H1 (cell line): Measurements from ENCODE around the gene SCARF1. TPM values are rescaled to one million over a fixed set of nuclear protein-coding genes. Genes with fewer than 3 reads are reported as not detected.

ENCODE experiments used
- CTCF ChIA-PET: fragments of 300-600 bp; sonication (Branson Sonifier 250); formaldehyde crosslinking; loops from one replicate; lab custom pipeline; 2021; ENCODE audit not compliant: partially characterized antibody; lab: Charles Lee
- POLR2A ChIA-PET: fragments of 300-600 bp; sonication (Branson Sonifier 250); formaldehyde crosslinking; loops from one replicate; lab custom pipeline; 2021; ENCODE audit warnings: inconsistent platforms; ENCODE audit not compliant: partially characterized antibody; lab: Charles Lee
- DNase-seq, 2 experiments: peaks; one replicate each; pipeline versions ENCODE4 v3.0.0 to v3.0.0-alpha.2; 2010 to 2022; ENCODE audit warnings: low spot score in 2 of 2, low read depth in 1 of 2, mixed read lengths in 1 of 2
- FAIRE-seq: peaks from 2 replicates; lab custom pipeline; 2011; peaks lifted over from hg19 to GRCh38; lab: Jason Lieb, UNC
- H2AFZ ChIP-seq: 2 replicates; pipeline ENCODE4 v1.8.1; 2012; ENCODE audit warnings: low read length, inconsistent platforms
- H2AK5ac ChIP-seq: 2 replicates; pipeline ENCODE4 v1.6.1; 2013; ENCODE audit warnings: low read depth, low read length
- H2BK120ac ChIP-seq: replicated peaks from 2 replicates; pipeline ENCODE3; 2013; ENCODE audit warnings: low read depth, low read length, inconsistent platforms
- H2BK12ac ChIP-seq: 2 replicates; pipeline ENCODE4 v1.6.1; 2013; ENCODE audit warnings: low read depth, low read length
- H2BK15ac ChIP-seq: 2 replicates; pipeline ENCODE4 v1.6.1; 2013; ENCODE audit warnings: low read length
- H2BK20ac ChIP-seq: 2 replicates; pipeline ENCODE4 v1.6.1; 2013; ENCODE audit warnings: low read length
- H2BK5ac ChIP-seq: 2 replicates; pipeline ENCODE4 v1.6.1; 2013; ENCODE audit warnings: low read depth, low read length
- H3K14ac ChIP-seq: 2 replicates; pipeline ENCODE4 v1.6.1; 2013; ENCODE audit warnings: inconsistent platforms; ENCODE audit not compliant: insufficient read length
- H3K18ac ChIP-seq: 2 replicates; pipeline ENCODE4 v1.6.1; 2013; ENCODE audit warnings: low read length; ENCODE audit errors: extremely low read depth
- H3K23ac ChIP-seq: 2 replicates; pipeline ENCODE4 v1.6.1; 2013; ENCODE audit warnings: inconsistent platforms; ENCODE audit not compliant: insufficient read length
- H3K23me2 ChIP-seq: 2 replicates; pipeline ENCODE4 v1.6.1; 2013; ENCODE audit warnings: low read depth, low read length
- H3K27ac ChIP-seq: 2 replicates; pipeline ENCODE4 v1.6.1; 2011; ENCODE audit warnings: low read depth, low read length, inconsistent platforms
- H3K27me3 ChIP-seq, 4 experiments: replicated peaks in 1 of 4; 1 replicate in 1 of 4; 2 replicates in 3 of 4; pipeline versions ENCODE4 v1.6.1 to v1.8.1; 2011 to 2013; ENCODE audit warnings: low read length in 3 of 4, mild to moderate bottlenecking in 3 of 4, inconsistent platforms in 2 of 4, mixed read lengths in 2 of 4, moderate library complexity in 1 of 4; ENCODE audit not compliant: control insufficient read depth in 3 of 4, insufficient read depth in 3 of 4; ENCODE audit errors: extremely low read depth in 1 of 4
- H3K36me3 ChIP-seq, 4 experiments: 2 replicates each; pipeline versions ENCODE4 v1.6.1 to v1.8.1; 2011 to 2013; ENCODE audit warnings: mild to moderate bottlenecking in 4 of 4, low read length in 3 of 4, moderate library complexity in 2 of 4, control low read depth in 1 of 4, inconsistent platforms in 1 of 4; ENCODE audit not compliant: insufficient read depth in 4 of 4, control insufficient read depth in 2 of 4
- H3K4ac ChIP-seq: replicated peaks from 2 replicates; pipeline ENCODE3; 2013; ENCODE audit warnings: low read length, low read depth, mixed read lengths, inconsistent platforms; ENCODE audit not compliant: insufficient read length
- H3K4me1 ChIP-seq, 4 experiments: replicated peaks in 1 of 4; 1 replicate in 1 of 4; 2 replicates in 3 of 4; pipeline versions ENCODE4 v1.6.1 to v1.8.1; 2011 to 2013; ENCODE audit warnings: low read length in 3 of 4, inconsistent platforms in 2 of 4, mixed read lengths in 1 of 4; ENCODE audit not compliant: insufficient read depth in 4 of 4, control insufficient read depth in 3 of 4
- H3K4me2 ChIP-seq, 2 experiments: 2 replicates each; pipeline versions ENCODE4 v1.6.1 to v1.8.1; 2011 to 2013; ENCODE audit warnings: low read depth in 2 of 2, low read length in 2 of 2, control low read depth in 1 of 2, inconsistent platforms in 1 of 2, mild to moderate bottlenecking in 1 of 2; ENCODE audit not compliant: insufficient read depth in 1 of 2
- H3K4me3 ChIP-seq, 4 experiments: fragments of 200-600, 300-600 bp in 1 of 4; sonication (generic), shearing (Covaris generic), sonication (Bioruptor Twin) in 1 of 4; 2 replicates each; pipeline versions ENCODE4 v1.5.1 to v1.8.1; 2011 to 2016; ENCODE audit warnings: low read length in 4 of 4, low read depth in 3 of 4, control low read depth in 2 of 4, inconsistent platforms in 2 of 4, mild to moderate bottlenecking in 2 of 4, mixed read lengths in 1 of 4, moderate library complexity in 1 of 4; ENCODE audit not compliant: insufficient read depth in 2 of 4; ENCODE audit errors: extremely low read depth in 1 of 4
- H3K56ac ChIP-seq: replicated peaks from 2 replicates; pipeline ENCODE3; 2013; ENCODE audit warnings: low read depth, mild to moderate bottlenecking, mixed read lengths, low read length, inconsistent platforms; ENCODE audit not compliant: insufficient read length
- H3K79me1 ChIP-seq: 2 replicates; pipeline ENCODE4 v1.6.1; 2013; ENCODE audit warnings: low read depth, low read length, control low read depth
- H3K79me2 ChIP-seq, 2 experiments: 2 replicates each; pipeline versions ENCODE4 v1.6.1 to v1.8.1; 2012 to 2013; ENCODE audit warnings: low read length in 2 of 2, mild to moderate bottlenecking in 2 of 2, inconsistent platforms in 1 of 2; ENCODE audit not compliant: insufficient read depth in 2 of 2, control insufficient read depth in 1 of 2
- H3K9ac ChIP-seq, 4 experiments: replicated peaks in 1 of 4; 1 replicate in 1 of 4; 2 replicates in 3 of 4; pipeline versions ENCODE4 v1.6.1 to v1.8.1; 2011 to 2013; ENCODE audit warnings: low read depth in 3 of 4, low read length in 3 of 4, control low read depth in 2 of 4, mild to moderate bottlenecking in 2 of 4, moderate library complexity in 2 of 4, inconsistent platforms in 1 of 4; ENCODE audit errors: extremely low read depth in 1 of 4
- H3K9me3 ChIP-seq, 2 experiments: 2 replicates each; pipeline versions ENCODE4 v1.6.1 to v1.8.1; 2012 to 2013; ENCODE audit warnings: mild to moderate bottlenecking in 2 of 2, moderate library complexity in 2 of 2, control low read depth in 1 of 2, inconsistent platforms in 1 of 2, low read depth in 1 of 2, low read length in 1 of 2, mixed read lengths in 1 of 2; ENCODE audit not compliant: insufficient read depth in 2 of 2
- H4K20me1 ChIP-seq, 2 experiments: replicated peaks in 1 of 2; 2 replicates each; pipeline versions ENCODE3 to v1.8.1; 2011 to 2013; ENCODE audit warnings: inconsistent platforms in 2 of 2, low read length in 2 of 2, mild to moderate bottlenecking in 1 of 2; ENCODE audit not compliant: insufficient read depth in 2 of 2, control insufficient read depth in 1 of 2
- H4K5ac ChIP-seq: 2 replicates; pipeline ENCODE4 v1.6.1; 2013; ENCODE audit warnings: low read length, low read depth, mixed read lengths, inconsistent platforms; ENCODE audit not compliant: insufficient read length
- H4K8ac ChIP-seq: 2 replicates; pipeline ENCODE4 v1.8.0; 2013; ENCODE audit warnings: mild to moderate bottlenecking, moderate library complexity, low read length, inconsistent platforms; ENCODE audit not compliant: insufficient read depth; ENCODE audit errors: extremely low read depth
- H4K91ac ChIP-seq: replicated peaks from 2 replicates; pipeline ENCODE3; 2013; ENCODE audit warnings: low read length, mixed read lengths, inconsistent platforms; ENCODE audit not compliant: insufficient read length
- EZH2 ChIP-seq: fragments of 200-600 bp; sonication (generic); IDR thresholded peaks from 2 replicates; pipeline ENCODE4 v1.7.1; 2012; ENCODE audit warnings: low read depth, mild to moderate bottlenecking, moderate library complexity, low read length, inconsistent platforms; ENCODE audit not compliant: severe bottlenecking
- GABPA ChIP-seq: IDR thresholded peaks from 2 replicates; pipeline ENCODE4 v1.6.1; 2011; ENCODE audit warnings: mild to moderate bottlenecking, low read length, moderate library complexity, borderline replicate concordance; ENCODE audit not compliant: insufficient read depth
- KDM4A ChIP-seq: IDR thresholded peaks from one replicate; pipeline ENCODE4 v1.7.1; 2012; ENCODE audit warnings: low read depth, mild to moderate bottlenecking, moderate library complexity, low read length, inconsistent platforms; ENCODE audit not compliant: severe bottlenecking
- PHF8 ChIP-seq: fragments of 200-600 bp; sonication (generic); conservative IDR thresholded peaks from 2 replicates; pipeline ENCODE4 v1.7.1; 2012; ENCODE audit warnings: low read depth, mild to moderate bottlenecking, inconsistent platforms, low read length, moderate library complexity
- SIN3A ChIP-seq, 2 experiments: IDR thresholded peaks in 1 of 2; conservative IDR thresholded peaks in 1 of 2; 2 replicates each; pipeline ENCODE4 v1.6.1; 2011 to 2012; ENCODE audit warnings: low read length in 2 of 2, improper control_type of control experiment in 1 of 2, low read depth in 1 of 2, mild to moderate bottlenecking in 1 of 2
- SP4 ChIP-seq: IDR thresholded peaks from 2 replicates; pipeline ENCODE4 v1.6.1; 2012; ENCODE audit warnings: low read length, inconsistent platforms
- SRF ChIP-seq: IDR thresholded peaks from 2 replicates; pipeline ENCODE4 v1.6.1; 2011; ENCODE audit warnings: mild to moderate bottlenecking, low read depth, low read length, moderate library complexity
- TEAD4 ChIP-seq: IDR thresholded peaks from 2 replicates; pipeline ENCODE4 v1.6.1; 2012; ENCODE audit warnings: low read depth, low read length, inconsistent platforms, mixed read lengths
- YY1 ChIP-seq: IDR thresholded peaks from 2 replicates; pipeline ENCODE4 v1.6.1; 2011; ENCODE audit warnings: low read depth, mild to moderate bottlenecking, low read length
- WGBS, 2 experiments: shearing (Covaris generic) in 1 of 2; methylation state at CpG; one replicate each; pipeline versions ENCODE4 v1.1.6 to v1.1.7; 2013 to 2015; ENCODE audit warnings: low lambda C conversion rate in 2 of 2, mixed read lengths in 2 of 2, inconsistent platforms in 1 of 2, low coverage in 1 of 2, missing lambda C conversion rate in 1 of 2; ENCODE audit not compliant: insufficient replicate concordance in 2 of 2, insufficient coverage in 1 of 2, insufficient read length in 1 of 2; ENCODE audit errors: extremely low coverage in 1 of 2, missing lambda C conversion rate in 1 of 2; 5-methylcytosine and 5-hydroxymethylcytosine counted together
- polyA plus RNA-seq, 7 experiments: library from polyadenylated mRNA; depleted of rRNA in 3 of 7; stranded (reverse) in 5 of 7; unstranded in 2 of 7; fragments of >200 nt in 5 of 7; fragments of 200-250 nt in 2 of 7; gene quantifications; 1 replicate in 5 of 7; 2 replicates in 1 of 7; 4 replicates in 1 of 7; pipeline versions ENCODE4 v1.2.1 to v1.2.3, GENCODE V29; 2011 to 2013; ENCODE audit warnings: missing spikeins in 2 of 7, mixed read lengths in 2 of 7
- total RNA-seq: library from RNA; stranded (reverse); fragmentation: NEBNext Ultra II Directional; extraction: Animal tissue kit (Norgen Biotek cat#: 25700); gene quantifications from 2 replicates; pipeline ENCODE4 v1.2.1, GENCODE V29; 2021

SCARF1 gene
- total and polyA plus RNA-seq, 2 of the 8 experiments (the other 6 are each of a cell fraction or from before 2014, with no cell fraction given) = 1.1 to 1.6 TPM

DNA sequence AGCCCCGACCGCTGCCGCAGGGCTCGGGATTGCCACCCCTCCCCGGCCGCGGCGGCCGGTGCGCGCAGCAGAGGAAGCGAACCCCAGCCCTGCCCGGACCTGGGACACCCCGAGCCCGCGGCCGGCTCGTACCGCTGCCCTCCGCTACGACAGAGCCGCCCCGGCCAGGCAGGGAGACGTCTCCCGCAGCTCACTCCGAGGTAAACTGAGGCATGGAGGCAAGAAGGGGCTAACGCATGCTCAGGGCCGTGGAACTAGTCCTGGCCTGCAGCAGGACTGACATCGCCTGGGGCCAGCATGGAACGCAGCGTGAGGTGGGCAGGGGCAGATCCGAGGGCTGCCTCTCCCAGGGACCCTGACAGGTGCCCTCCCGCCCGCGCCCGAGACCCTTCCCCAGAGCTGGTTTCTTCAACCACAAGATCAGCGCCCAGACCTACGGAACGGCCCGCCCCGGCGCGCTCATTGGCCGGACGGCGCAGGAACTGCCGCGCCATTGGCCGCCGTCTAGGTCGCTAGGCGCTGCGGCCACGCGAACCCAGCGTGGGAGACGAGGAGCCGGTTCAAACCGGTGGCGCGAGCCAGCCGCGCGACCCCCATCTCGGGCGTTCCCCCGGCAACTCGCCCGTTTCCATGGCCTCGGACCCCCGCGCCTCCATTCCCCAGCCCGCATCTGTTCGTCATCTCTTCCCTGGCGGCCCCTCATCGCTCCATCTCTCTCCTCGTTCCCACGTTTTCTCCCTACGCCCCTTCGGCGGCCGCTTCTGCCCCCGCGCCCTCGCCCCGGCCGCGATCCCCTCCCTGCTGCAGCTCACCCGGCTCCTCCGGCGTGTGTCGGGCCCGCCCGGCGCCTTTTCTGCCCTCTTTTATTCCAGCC is 17.3 kb downstream of the SCARF1 start, which contains the start of gene SLC43A2:
Gene SLC43A2, minus strand, starts transcription at position 853 of the 874 bp plus-strand sequence. CDS start 960 bp downstream, outside the sequence.
- peaks cover 0 to 13% (median 5%) of the 10 kb centered on the region in 4 experiments; a peak in 5 of 7 replicates for H3K27me3 ChIP-seq
- H3K4me3 ChIP-seq = peak within 1 kb of the TSS; percentile 67 to 79 (median 68)
- peak within 1 kb of the TSS; percentile 94 for H3K27ac ChIP-seq
- 0 out of 2 replicates have a peak within 1 kb of the TSS, but pooled peaks have one; percentile 55 for H2BK20ac ChIP-seq
- ChIA-PET CTCF (interaction anchor here (0.7 to 14.5 kb wide), 9 partner anchors 9 to 110 kb away, joined by 3 to 146 read pairs (median 4); no protein-coding TSS in a partner anchor), POLR2A (interaction anchor here (0.8 to 6.2 kb wide), 13 partner anchors 11 to 112 kb away, joined by 3 to 29 read pairs (median 4); partner anchors contain the start of gene INPP5K)
- H4K8ac ChIP-seq = peak within 1 kb of the TSS; percentile 99
- H3K4ac ChIP-seq = peak within 1 kb of the TSS; percentile 44
- H3K36me3 ChIP-seq = no peaks in the 10 kb centered on the region
- peak within 1 kb of the TSS; percentile 84; the same call in 1 of the 2 replicates for H2BK12ac ChIP-seq
- no peaks in the 10 kb centered on the region for H3K79me1 ChIP-seq
- H2BK5ac ChIP-seq = peak within 1 kb of the TSS; percentile 93
- DNase-seq (peak in 1 of 2 experiments; percentile 91), FAIRE-seq (no peak)
- peak within 1 kb of the TSS; percentile 69 for H3K56ac ChIP-seq
- H2BK120ac ChIP-seq = no peak within 1 kb of the TSS
- H3K4me2 ChIP-seq = peak within 1 kb of the TSS; percentile 93 to 100
- peak within 1 kb of the TSS; percentile 66; the same call in 1 of the 2 replicates for H2AFZ ChIP-seq
- H4K20me1 ChIP-seq = peaks cover 0 to 4% of the 10 kb centered on the region in 2 experiments
- H3K79me2 ChIP-seq = no peaks in the 10 kb centered on the region
- H3K18ac ChIP-seq = peak within 1 kb of the TSS; percentile 83
- no peak within 1 kb of the TSS for H3K23ac ChIP-seq
- 0 out of 2 replicates have a peak within 1 kb of the TSS, but pooled peaks have one; percentile 97 for H2BK15ac ChIP-seq
- H3K9ac ChIP-seq = peak within 1 kb of the TSS; percentile 81 to 91 (median 82)
- peaks cover 14% of the 10 kb centered on the region for H3K23me2 ChIP-seq
- H3K4me1 ChIP-seq = peaks cover 0 to 7% (median 5%) of the 10 kb centered on the region in 4 experiments; a peak in 6 of 7 replicates
- H3K14ac ChIP-seq = no peak within 1 kb of the TSS
- H4K91ac ChIP-seq = peak within 1 kb of the TSS; percentile 93
- 2% methylated on average over 63 of the region's 95 CpGs; no CpG with 5 or more reads in 1 of the 2 experiments for WGBS, 2 experiments
- no peaks in the 10 kb centered on the region for H3K9me3 ChIP-seq
- peak within 1 kb of the TSS; percentile 65 for H4K5ac ChIP-seq
- peak within 1 kb of the TSS; percentile 83; the same call in 1 of the 2 replicates for H2AK5ac ChIP-seq
- TF ChIP-seq PHF8 (peak; percentile 71), SRF (no peak), GABPA (0 out of 2 replicates have a peak, but pooled peaks have one; percentile 19), YY1 (no peak), SP4 (peak; percentile 27; the same call in 1 of the 2 replicates), EZH2 (no peak), SIN3A (conservative IDR thresholded peaks at IDR 0.05 in 1 of 2, IDR thresholded peaks at IDR 0.05 in 1 of 2; ENCODE audit: low read depth in 1 of 2, low read length in 2 of 2) (peak; percentile 87 to 89; a peak in 3 of 4 replicates), KDM4A (peak; percentile 89), TEAD4 (no peak)
